HuH-7.5 (cell line): ENCODE results near the gene SSPN.

Source experiments
- DNase-seq: peaks from one replicate; pipeline ENCODE4 v3.0.0; 2011; ENCODE audit warnings: low spot score

The SSPN gene

DNA sequence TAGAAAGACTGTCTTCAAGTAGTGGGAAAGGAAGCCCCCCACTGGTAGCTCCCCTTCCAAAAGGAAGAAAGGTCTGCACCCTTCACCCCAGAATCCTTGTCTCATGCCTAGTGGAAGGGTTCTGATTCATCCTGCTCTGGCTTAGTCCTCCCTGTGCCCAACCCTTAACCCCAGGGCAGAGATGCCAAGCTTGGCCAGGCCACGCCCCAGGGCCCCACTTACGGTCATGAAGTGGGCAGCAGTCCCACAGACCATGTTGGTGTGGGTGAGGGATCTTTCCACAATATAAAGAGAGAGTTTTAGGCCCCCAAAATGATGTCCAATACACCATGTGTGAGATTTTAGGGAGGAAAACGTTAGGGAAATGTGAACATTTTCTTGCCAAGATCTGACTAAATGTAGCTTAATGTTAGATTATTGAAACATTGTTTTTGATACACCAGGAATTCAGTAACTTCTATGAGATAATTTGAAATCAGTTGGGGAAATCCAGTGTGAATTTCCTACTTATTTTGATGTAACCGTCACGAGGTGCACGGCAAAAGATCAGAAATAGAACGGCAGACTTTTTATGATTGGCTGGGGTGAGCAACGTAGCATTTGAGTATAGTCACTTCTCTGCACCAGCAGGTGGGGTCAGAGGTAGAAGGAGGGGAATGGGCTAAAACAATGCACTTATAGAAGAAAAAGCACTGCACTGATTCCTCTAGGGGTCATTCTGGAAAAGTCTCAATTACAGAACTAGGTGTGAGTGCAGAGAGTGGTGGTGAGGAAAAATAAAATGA is 8.2 kb upstream of the SSPN start:
- DNase-seq: no peak

DNA sequence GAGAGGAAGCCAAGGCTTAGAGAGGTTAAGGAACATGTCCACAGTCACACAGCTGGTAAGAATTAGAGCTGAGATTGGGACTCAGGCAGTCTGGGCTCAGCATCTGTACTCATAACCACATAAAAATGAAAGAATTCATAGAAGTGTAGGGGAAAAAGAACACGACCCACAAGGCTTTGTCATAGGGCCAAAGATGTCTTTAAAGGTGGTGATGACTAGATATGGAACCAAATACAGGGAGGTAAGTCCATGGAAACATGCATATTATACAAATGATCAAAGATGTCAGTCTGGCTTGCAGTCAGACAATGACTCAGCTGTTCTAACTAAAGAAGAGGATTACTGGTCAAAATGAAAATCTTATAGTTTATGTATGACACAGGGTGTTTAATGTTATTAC is 7.2 kb upstream of the SSPN start:
- DNase-seq: no peak

DNA sequence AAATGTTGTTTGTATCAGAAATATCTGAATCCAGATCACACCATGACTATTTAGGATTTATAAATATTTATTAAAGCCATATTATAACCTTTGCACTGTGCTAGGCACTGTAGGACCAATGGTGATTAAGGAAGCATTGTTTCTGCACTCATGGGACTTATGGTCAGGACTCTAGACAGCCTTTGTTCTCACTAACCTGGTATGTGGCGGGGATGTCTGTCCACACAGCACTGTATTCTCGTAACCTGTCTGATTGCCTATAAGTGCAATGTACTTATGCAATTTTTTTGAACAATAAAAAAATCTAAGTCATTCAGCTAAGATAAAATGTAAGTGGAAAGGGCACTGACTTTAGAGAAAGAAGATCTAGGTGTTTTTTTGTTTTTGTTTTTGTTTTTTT is 6.7 kb upstream of the SSPN start:
- no peak for DNase-seq

DNA sequence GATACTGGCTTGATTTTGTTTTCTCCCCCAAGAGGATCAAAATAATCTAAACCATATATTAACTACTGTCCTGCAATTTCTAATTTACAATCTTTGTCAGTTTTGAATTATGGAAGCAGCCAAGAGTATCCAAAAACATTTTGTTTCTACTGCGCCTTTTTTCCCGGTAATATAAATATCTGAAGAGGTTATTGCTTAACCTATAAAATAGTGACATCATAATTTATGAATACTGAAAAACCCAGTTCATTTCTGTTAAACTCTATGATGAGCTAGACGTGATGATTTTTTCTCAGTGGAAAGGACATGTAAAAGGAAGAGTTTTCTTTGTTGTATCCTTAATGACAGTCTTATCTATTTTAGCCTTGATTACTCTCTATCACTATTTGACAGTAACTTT is 3.2 kb upstream of the SSPN start:
- no peak for DNase-seq

DNA sequence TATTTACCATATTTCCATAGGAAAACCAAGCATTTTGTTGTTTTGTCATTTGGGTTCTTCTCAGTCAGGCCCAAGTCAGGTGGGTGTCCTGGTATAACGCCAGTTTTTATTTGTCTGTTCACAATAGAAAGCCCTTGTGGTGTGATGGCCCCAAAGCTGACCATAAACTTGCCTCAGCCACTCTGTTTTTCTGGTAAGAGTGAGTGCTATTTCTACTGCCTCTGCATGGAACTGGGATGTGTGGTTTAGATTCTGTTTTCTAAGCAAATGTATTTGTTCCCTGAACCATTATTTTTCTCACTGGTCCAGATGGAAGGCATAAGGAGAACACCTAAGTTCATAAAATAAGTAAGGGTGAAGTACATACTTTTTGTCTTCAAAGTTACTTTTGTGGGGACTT is 1.8 kb upstream of the SSPN start:
- no peak for DNase-seq

DNA sequence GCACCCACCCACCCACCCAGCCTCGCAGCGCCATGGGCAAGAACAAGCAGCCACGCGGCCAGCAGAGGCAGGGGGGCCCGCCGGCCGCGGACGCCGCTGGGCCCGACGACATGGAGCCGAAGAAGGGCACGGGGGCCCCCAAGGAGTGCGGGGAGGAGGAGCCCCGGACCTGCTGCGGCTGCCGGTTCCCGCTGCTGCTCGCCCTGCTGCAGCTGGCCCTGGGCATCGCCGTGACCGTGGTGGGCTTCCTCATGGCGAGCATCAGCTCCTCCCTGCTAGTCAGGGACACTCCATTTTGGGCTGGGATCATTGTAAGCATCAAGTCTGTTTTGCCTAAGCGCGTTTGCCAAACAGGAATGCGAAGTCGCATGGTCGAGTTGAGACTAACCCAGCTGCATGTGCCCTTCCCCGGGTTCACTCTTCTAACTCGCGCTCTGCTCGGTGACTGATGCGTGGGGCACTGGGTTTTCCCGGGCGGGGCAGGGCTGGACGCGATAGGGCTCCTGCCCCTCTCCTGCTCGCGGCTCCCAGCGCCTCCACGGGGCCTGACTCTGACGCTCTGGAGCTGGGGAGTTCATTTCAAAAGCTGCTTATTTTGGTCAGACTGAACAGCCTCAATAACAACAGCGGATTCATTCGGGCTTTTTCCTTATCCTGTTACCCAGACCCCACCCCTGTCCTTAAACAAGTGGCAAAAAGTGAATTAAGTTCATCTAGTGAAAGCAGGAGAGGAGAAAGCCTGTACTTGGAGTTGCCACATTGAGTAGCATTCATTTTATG is 458 bp downstream of the SSPN start:
- peak; percentile 14 for DNase-seq

DNA sequence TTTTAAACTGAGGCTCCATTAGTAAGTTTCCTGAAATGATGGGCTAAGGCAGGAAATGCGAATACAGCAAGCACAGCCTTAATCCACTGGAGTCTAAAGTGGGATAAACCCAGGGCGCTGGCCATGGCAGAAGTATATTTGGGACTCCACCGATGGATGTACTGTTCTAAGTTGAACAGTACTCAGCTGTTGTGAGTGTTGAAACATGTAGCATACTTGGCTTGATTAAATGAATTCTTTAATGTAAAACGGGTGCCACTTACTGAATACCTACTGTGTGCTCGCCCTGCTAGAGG is 996 bp downstream of the SSPN start:
- DNase-seq: no peak

DNA sequence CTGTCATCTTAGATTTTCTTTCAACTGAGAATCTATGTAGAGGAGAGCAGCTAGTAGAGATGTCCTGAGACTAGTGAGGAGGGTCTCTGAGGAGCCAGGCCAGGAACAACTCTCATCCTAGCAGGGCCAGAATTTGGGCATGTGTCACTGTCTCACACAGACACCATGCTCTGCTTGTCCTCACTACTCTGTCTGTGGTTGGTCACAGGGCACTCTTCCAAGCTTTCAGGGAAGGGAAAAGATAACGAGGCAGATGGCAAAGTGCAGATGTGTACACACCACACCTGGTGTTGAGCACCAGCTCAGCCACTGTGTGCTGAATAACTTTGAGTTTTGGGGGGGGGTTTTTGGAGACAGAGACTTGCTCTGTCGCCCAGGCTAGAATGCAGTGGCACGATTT is 2.5 kb downstream of the SSPN start:
- no peak for DNase-seq

DNA sequence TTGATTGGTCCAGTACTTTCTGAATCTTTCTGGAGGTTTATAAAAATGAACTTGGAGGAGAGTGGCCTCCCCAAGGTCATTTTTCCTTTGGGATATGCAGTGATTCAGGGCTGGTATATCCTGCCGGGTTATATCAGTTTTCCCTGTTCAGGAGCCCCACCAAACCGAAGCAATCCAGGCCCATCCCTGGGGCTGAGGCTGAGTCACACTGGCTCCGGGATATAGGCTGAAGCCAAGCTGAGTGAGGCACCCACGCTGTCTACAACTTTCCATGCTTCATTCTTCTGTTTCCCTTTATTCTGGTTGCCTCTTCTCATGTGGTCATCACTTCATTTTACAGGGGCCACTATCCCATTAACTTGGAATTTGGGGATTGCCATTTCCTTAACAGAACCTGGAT is 3.4 kb downstream of the SSPN start:
- no peak for DNase-seq

DNA sequence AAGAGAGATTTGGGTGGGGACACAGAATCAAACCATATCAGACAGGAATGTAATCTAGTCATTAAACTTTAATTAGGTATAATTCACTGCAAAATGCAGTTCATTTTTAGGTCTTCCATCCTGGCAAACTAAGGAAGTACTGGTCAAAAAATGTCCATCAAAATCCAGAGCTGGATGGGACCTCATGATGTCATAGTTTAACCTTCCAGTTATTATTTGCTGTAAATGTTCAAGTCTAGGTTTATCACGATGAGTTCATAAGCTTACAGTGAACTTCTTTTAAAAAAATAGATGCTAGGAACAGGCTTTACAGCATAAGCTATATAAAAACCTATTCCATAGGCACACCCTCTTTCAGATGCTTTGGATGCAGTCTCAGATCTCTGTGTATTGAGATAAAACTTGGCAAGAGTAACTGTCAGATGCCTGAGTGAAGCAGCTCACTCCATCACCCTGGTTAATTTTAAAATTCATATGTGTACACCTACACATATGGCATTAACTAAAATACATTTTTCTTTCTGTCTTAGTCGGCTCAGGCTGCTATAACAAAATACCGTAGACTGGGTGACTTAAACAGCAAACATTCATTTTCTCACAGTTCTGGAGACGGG is 7.9 kb downstream of the SSPN start:
- no peak for DNase-seq

DNA sequence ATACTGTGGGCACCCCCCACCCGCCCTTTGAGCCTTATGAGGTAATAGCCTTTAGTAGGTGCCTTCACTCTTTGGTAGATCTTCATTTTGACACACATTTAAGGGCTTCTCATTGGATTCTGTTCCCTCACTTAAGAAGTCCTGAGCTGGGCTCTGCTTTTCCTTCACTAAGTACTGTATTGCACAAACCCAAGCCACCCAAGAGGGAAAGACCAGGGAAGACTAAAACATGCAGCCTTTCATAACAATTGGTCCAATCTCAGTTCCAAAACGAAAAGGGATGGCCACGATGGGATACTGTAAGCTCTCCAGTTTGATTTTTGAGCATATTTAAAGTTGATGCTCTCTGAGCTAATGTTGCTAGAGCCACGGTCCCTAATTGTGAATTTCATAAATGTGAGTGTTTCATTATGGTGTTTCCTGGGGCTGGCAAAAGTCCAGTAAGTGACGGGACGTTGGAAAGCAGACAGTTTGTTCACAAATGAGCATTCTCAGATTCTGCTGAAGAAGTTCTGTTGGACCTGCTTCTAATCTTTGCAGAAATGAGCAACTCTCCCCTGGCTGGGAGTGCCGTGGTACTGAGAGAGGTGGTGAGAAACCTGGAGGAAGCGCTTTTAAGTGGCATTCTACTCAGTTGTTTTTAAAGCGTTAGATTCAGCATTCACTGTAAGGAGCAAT is 9.4 kb downstream of the SSPN start:
- DNase-seq: no peak

DNA sequence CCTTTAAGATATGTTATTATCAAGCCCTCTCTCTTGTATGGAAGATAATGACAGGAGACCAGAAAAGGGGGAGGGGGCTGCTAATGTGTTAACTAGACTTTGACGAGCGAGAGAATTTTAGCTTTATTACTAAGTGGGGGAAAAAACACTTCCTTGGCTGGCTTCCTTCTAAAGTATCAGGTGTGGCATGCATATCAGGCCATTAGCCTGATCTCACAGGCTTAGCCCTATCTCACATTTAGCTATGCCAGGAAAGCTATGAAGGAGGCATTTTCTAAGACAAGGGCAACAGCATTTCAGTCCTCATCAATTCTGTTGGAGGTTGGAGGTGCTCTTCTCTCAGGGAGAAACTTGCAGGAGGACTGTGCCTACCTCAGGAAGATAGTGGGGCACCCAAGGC is 9.9 kb downstream of the SSPN start:
- no peak for DNase-seq

DNA sequence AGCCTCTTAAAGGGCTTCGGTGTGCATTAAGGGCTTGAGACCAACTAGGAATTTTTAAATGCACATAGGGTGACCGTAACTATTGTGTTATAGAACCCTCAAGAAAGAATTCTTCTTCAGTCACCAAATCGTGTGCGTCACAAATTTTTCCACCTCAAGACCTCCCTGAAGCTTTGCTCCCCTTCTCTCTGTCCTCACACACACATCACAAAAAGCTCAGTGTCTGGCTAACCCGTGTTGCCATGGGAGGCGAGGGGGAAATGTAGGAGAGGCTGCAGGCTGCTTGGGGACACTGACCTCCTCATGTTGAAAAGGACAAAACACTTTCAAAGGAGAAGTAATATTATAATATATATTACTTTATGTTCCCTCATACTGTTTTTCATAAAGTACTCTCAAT is 10.6 kb downstream of the SSPN start:
- no peak for DNase-seq

DNA sequence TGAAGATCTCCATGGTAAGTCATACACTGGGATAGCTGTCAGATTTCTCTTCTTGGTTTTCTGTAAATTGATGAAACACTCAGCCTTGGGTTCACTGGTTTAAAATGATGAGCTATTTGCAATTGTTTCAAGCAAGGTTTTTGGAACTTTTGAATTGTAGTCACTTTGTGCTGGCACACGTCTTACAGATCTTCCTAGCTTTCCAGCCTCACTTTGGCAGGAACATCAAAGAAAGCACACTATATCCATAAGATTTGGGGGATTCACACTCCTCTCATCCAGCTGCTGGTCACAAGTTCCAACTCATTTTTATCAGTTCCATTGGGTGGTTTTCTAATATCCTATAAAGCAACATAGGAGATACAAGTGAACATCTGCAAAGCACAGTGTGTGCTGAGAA is 16.0 kb downstream of the SSPN start:
- no peak for DNase-seq

DNA sequence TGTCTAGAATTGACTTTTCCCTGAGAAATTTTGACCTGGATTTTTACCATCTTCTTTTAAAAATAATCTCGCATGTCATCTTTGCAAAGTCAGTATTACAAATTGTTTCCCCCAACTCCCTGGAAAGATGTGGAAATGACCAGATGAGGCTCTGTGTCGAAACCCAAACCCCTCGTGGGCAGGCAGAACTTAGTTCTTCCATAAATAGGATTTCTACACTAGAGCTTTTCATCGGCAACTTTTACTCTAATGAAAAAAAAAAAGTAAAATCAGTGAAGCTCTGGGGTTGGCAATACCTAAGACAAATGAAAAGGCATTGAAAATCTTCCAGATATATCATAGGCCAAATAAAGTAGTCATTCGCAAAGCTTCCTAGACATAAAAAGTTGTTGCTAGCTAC is 17.0 kb downstream of the SSPN start:
- no peak for DNase-seq

DNA sequence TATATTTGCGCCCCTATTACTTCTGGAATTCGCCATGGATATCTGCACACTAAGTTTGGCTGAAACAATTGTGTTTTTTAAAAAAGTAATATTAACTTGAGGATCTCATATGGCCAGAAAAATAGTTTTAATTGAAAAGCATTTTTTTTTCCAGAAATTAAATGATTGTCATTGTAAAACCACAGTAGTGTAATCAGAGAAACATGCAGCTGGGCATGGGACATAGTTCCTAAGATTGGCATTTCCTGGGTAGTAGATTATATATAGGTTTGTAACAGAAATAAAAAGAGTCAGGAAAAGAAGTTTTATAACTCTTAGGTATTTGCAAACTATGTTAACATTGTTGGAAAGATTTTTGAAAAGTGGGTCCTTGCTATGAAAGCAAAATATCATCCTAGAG is 17.6 kb downstream of the SSPN start:
- DNase-seq: no peak

DNA sequence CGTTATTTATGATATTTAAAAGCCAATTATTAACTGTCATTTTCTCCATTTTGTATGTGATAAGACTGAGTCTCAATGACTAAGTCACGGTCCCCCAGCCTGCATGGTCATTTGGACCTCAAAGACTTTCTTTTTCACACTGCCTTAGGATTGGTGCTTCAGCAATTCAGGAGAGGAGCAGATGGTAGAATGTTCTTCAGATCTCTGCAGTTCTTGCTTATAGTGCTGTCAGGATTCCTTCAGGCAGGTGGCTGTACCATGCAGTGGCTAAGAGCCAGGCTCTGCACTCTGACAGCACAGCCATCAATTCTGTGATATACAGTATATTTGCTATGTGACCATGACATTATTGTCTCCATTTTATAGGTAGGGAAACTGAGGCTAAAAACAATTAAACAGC is 18.7 kb downstream of the SSPN start:
- DNase-seq: no peak

DNA sequence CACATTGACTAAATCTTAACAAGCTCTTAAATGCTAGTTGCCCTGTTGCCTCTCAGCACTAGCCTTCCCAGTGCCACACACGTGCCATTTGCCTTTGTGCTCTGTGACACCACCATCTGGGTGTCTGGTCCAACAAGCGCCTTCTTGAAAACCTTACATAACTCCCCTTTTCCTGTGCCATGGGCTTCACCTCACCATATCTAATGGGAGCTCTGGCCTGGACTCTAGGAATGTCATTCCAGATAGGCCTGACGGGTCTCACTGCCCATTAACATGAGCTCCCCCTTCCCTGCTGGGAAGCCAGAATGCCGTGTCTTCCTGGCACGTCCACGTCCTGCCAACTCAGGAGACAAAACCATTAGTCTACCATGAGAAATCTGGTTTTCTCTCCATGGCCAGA is 24.4 kb downstream of the SSPN start:
- DNase-seq: no peak

DNA sequence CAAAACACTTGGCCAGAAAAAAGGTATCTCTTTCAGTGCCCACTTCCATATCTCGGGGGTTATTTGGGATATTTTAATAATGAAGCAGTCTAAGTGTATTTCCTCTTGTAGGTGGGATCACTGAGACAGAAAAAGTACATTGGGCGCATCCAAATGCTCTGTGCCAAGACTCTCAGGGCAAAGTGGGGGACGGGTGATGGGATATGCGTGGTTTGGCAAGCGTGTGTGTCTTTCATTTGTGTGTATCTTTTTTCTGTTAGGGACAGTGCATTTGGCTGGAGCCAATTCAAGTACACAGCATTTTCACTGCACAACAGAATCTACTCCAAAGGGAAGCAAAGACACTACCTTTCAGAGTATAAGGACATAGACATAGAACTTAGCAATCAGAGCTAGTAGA is 29.3 kb downstream of the SSPN start:
- DNase-seq: no peak

DNA sequence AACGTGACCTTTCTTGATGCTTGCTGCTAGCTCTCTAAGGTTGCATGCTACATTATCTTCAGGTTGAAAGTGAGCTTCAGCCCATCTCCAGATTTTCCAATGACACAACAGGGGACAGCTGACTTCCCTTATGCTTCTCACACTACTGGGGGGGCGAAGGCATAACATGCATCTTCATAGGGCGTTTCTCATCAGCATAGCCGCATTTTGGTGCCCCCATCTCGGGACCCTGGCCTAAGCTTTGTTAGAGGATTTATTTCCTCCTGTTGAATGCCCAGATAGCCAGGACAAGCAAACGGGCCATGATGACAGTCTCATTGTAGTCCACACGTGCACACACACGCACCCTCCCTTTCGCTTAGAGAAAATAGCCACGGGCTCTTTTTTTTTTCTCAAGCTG is 30.7 kb downstream of the SSPN start:
- DNase-seq: no peak

DNA sequence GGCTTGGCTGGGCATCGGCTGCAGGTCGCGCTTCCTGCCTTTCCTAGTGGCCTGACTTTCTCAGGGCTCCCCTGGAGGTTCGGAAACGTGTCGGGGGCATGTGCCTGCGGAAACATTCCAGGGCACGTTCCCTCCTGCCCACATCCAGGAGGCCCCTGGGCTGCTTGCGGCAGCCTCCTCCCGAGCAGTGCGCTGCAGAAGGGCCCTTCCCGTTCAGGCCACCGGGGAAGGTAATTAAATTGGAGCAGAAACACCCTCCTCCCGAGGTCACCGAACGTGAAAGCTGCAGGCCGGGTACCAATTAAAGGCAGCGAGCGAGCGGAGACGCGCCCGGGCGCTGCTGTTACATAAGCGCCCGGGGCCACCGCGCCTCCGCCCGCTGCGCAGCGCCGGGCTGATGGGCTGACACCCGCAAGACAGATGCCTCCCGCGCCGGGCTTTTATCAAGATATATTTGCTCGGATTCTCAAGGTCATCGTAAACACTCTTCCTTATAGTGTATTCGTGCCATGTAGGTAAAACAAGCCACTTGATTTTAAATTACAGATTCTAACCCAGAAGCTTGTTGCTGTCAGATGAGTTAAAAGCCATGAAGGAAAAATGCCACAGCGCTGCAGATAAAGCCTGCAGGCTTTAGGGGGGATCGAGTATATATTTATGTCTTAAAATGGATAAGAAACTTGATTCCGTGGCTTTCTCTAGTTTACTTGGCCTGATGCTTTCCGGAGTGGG is 31.4 kb downstream of the SSPN start:
- no peak for DNase-seq

DNA sequence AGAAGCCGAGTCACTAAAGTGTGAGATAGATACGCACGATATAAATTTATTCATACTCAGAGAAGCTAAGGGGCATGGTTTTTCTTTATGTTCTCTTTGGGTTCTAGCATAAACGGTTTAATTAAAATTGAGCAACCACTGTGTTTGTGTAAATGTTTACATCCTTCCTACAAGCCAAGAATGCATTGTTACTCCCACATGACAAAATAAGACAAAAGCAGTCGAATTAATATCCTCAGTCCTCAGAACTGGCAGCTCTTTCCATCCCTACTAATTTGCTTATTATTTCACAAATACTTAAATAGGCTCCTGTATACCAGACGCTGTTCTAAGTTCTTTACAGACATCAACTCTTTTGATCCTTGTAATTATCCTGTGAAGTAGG is 32.0 kb downstream of the SSPN start:
- no peak for DNase-seq
